ENCODE results near the gene ZSWIM4.

- TF ChIP-seq CTCF (IDR thresholded peaks at IDR 0.05 in 8 of 11, conservative IDR thresholded peaks at IDR 0.05 in 3 of 11), result no peak
- TF ChIP-seq POLR2A (IDR thresholded peaks at IDR 0.05), result no peak
Measured at GRCh38 chr19:13861392-13861713, 66.1 kb downstream of the ZSWIM4 start.

Measured in spleen (tissue), 7 donors.